CD4-positive, alpha-beta T cell treated with Interleukin-15 for 1 hour (primary cell): Measurements from ENCODE around the gene MYCBPAP.

Source experiments
- DNase-seq: peaks from one replicate; pipeline ENCODE4 v3.0.0-alpha.2; 2020

The MYCBPAP gene

DNA sequence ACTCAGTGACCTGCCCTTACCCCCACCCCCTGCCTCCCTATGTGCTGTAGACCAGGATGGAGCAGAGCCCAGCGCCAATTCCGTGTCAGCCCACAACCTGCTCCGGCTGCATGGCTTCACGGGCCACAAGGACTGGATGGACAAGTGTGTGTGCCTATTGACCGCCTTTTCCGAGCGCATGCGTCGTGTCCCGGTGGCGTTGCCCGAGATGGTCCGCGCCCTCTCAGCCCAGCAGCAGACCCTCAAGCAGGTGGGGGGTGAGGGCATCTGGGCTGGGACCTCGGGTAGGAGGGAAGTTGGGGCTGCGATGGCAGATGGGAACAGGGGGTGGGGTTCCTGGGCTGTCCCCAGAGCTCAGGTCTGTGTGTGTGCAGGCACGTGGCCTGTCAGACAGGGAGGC is 46.0 kb downstream of the MYCBPAP start:
- DNase-seq: no peak

DNA sequence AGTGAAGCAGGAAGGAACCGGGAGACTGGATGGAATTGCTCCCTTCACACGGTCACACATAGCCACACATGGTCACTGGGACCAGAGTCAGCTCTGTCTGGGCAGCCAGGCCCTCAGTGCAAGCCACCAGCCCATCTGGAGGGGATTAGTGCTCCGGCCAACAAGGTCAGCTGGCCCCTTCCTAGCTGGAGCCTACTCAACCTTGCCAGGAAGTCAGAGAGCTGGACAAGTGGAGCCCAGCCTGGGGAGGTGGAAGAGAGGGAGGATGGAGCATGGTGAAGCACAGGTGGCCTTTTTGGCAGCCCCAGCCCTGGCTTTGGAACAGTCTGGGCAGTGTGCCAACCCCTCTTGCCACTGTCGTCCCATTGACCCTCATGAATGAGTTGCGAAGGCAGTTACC is 48.6 kb downstream of the MYCBPAP start:
- no peak for DNase-seq

DNA sequence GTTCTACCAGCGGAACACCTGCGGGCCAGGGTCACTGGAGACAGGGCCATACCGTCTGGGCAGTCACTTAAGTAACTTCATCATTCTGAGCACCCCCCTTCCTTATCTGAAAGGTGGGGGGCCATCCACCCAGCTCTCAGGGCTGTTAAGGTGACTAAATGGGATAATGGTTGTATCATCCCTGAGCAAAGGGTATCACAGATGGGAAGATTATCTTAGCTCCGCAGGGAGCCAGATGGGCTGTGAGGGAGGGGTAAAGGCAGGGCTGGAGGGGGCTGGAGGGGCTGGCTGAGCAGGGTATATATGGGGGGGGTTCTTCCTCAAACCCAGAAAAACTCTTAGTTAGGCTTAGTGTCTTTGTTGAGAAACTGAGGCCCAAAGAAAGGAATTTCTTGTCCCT is 49.4 kb downstream of the MYCBPAP start:
- no peak for DNase-seq

DNA sequence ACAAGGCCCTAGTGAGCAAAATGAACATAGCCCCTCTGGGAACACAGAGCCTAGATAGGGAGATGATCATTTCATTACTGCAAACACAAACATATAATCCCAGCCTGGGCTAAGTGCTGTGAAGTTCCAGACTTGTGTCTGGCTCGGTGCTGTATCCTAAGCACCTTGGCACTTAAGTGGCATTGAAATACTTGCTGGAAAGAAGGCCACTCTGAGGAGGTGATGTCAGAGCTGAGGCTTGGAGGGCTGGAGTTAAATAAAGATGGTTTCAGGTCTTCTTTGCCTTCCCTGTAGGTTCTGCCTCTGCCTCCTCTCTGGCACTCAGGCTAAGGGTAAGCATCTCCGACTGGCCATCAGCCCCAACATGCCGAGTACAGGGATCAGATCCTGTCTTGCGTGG is 49.9 kb downstream of the MYCBPAP start:
- no peak for DNase-seq

DNA sequence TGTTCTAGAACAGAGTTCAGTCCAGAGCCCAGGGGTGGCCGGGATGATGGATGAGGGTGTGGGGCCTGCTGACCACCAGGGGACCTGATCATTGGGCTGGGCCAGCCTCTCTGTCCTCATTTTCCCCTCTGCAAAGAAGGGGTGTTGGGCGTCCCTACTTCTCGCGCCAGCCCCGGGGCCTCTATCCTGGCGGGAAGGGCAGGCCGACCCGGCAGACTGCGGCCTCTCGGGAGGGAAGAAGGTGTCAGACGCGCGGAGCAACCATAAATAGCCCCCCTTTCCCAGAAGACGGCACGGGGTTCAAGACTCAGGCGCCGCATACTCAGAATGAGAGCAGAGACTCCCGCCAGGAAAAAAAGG is 50.3 kb downstream of the MYCBPAP start:
- DNase-seq: no peak

DNA sequence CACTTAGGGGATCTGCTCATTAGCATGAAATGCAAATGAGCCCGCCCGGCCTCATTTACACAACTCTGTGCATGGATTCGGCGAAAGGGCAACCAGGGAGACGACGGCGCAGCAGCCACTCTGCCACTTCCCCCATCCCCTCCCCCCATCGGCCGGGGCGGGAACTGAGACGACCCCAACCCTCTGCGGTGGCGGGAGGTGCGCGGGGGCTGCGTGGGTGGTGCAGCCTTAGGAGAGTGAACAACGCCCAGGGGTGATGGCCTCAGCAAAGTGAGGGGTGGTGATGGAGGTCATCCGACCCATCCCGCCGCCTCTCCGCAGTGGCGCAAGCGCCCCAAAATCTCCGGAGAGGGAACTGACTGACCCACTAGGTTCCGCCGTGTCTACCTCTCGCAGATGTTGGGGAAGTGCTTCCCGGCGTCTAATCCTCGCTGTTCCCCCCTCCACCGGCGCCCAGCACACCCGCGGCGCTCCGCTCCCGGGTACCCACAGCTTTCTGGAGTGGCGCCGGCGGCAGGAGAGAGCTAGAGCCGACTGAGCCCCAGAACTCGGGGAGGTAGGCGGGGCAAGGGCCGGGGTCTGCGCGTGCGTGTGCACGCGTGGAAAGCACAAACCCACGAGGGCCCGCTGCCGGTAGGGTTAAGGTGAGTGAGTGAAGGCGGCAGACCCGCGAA is 50.8 kb downstream of the MYCBPAP start:
- DNase-seq: no peak

DNA sequence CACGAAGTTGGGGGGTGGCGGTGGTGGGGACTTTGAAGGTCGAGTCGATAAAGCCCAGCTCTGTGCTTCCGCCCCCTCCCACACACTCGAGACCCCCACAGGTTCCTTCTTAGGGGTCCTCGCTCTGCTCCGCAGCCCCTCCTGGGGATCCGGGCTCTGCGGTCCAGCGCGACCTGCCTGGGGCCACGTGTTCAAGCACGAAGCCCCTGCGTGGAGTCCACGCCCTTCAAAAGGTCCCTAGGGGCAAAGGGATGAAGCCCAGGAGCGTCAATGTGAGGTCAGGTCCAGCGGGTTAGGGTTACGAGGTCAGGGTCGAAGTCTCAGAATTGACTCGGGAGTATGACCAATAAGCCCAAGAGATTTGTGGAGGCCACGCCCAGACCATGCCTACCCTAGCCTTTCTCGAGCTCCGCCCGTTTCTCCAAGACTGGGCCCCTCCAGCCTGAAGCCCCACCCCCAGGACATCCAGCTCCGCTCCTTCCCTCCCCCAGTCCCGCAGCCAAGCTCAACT is 51.5 kb downstream of the MYCBPAP start:
- DNase-seq: peak; percentile 38

DNA sequence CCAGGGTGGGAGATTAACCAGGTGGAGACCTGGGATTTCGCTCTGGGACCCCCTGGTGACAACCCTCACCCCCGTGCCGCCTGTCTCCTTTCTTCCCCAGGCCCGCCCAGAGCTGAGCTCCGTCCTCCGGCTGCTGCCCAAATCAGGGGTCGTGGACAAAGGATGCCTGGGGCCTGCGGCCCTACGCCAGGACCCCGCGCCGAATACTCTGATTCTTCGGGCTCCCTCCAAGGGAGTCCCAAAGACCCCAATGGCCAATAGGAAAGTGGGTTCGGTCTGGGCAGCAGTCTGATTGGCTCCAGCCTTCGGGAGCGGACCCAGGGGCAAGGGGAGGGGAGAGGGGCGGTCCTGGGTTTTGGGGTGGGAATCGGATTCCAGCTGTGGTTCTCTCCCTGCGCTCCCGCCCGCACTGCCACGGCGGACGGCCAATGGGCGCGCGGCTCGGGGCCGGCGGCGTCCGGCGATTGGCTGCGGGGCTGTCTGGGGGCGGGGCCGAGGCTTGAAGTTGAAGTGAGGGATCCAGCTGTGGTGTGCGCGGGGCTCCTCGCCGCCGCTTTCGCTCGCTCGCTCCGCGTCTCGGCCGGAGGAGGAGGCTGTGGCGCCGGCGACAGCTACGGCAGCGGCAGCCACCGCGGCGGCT is 52.1 kb downstream of the MYCBPAP start, which contains the start of gene CACNA1G:
TSS of gene CACNA1G (plus strand) at position 531 of the 640 bp plus-strand sequence. CDS start 745 bp downstream, outside the sequence.
- DNase-seq: peak; percentile 87

DNA sequence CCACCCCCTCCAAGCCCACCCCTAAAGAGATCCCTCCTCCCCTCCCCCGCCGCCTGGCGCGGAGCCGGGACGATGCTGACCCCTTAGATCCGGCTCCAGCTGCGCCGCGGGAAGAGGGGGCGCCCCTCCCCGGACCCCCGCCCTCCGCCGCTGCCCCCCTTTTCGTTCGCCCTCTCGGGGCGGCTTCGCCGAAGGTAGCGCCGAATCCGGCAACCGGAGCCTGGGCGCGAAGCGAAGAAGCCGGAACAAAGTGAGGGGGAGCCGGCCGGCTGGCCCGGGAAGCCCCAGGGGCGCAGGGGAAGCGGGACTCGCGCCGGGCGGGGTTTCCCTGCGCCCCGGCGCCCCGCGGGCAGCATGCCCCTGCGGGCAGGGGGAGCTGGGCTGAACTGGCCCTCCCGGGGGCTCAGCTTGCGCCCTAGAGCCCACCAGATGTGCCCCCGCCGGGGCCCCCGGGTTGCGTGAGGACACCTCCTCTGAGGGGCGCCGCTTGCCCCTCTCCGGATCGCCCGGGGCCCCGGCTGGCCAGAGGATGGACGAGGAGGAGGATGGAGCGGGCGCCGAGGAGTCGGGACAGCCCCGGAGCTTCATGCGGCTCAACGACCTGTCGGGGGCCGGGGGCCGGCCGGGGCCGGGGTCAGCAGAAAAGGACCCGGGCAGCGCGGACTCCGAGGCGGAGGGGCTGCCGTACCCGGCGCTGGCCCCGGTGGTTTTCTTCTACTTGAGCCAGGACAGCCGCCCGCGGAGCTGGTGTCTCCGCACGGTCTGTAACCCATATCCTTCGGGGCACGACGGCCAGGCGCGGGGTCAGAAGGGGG is 52.9 kb downstream of the MYCBPAP start:
- DNase-seq: no peak

DNA sequence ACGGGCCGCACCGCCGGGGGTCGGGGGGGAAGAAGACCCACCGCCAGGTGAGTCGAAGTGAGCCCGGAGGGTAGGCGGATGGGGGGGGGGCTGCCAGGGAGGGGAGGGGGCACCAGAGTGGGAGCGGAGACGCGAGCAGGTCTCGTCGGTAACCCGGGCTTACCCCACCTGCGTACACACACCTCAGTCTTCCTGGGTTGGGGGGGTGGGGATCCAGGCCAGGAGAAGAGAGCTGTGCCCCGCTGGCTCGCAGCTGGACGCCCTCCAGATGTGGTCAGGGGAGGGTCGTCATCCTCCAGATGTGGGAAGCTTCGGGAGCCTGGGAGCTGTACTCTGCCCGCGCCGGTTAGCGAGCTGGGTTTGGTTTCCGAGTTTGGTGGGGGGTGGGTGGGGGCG is 53.5 kb downstream of the MYCBPAP start:
- DNase-seq: no peak

DNA sequence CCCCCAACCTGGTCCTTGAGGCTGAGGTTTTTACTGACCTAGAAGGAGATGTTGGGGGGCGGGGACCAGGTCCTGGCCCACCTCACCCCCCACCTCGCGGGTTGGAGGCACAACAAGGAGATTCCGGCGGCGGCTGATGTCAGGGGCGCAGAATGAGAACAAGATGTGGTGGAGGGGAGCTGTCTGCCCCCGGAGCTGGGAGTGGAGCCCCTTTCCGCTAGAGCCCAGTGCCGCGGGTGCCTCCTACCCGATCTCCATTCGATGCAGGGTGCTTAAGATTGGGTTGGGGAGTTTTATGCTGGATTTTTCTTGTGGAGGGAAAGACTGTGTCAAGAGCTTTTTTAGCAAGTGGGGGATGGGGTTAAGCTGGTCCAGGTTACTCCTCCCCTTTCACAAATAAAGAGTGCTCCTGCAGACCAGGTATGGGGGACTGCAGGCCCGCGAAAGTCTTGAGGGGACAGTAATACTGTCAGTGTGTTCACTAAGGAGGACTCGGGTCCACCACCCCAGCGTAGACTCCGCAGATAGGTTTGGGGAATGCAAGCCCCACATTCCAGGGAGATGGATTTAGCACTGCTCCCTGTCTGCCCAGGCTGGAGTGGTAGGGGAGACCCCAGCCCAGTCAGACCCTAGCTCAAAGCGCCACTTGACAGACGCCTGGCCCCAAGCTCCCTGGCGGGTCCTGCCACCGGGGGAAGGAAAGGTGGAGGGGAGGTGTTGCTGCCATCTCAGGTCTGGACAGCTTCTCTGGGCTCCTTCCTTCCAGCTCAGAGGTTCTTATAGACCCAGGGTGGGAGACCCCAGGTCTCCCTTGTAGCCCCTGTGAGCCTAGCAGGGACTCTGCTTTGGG is 54.2 kb downstream of the MYCBPAP start:
- no peak for DNase-seq

DNA sequence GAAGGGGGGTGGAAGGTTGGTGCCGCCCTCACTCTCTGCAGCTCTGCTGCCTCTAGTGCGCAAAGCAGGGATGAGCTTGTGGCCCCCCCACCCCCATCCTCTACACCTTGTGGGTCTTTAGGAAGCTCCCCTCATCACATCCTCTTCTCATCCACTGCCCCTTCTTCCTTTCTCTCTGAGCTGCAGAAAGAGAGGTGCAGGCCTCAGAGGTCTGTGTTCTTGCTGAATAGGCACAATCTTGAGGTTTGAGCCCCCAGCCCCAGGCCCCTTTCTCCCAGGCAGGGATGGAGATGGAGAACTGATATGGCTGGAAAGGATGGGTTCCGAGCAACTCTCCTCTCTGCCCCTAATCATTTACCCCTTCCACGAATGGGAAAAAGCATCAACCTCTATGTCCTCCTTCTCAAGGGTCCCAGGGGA is 54.9 kb downstream of the MYCBPAP start:
- no peak for DNase-seq

DNA sequence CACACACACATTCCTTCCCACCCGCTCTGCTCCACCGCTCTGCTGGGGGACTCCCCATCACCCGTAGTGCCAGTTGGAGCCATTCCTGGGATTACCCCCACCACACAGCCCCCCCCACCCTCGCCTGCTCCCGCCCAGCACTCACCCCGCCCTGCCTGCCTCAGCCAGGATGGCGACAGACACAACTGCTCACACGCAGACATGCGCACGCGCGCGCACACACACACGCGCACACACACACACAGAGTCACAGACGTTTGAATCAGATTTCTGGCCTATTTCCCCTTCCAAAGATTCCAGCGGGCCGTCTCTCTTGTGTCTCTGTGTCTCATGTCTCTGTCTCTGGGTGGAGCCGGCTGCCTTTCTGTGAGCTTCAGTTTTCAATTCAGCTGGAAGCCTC is 56.7 kb downstream of the MYCBPAP start:
- no peak for DNase-seq

DNA sequence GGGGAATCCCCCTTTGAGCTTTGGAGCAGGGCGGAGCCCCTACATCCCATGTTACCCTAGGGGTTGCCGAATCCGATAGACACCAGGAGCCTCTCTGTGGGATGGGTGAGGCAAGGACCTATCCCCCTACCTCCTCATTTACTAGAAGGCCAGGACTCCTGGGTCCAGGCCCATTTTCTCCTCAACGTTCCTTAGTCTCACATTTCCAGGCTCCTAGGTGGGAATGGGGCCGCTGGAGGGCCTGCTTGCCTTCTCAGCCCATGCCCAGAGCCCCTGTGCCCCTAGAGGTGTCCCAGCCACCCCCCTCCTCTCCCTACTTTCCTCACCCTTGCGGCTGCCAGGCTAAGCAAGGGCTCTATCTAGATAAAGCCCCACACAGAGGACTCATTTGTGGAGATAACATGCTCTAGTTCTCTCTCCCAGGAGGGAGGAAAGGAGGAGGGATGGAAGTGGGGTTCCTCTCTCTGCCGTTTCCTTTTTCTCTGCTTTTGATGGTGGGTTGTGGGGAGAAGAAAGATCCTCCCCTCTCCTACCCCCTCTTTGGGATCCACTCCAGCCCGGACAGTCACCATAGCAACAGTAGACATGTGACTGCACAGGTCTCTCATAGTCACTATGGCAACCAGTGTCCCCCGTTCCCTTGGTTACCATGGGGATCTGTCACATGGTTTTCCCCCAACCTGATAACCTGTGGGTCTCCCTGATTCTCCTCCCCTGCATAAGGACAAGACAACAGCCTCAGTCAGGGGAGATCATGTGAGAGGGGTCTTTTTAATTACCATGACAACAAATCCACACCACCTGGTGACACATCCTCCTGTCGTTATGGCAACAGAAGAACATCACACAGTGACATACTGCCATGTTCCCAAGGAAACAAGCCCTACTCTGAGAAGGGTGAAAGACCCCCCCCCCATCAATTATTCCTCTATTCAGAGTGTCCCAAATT is 57.4 kb downstream of the MYCBPAP start:
- DNase-seq: peak; percentile 45

DNA sequence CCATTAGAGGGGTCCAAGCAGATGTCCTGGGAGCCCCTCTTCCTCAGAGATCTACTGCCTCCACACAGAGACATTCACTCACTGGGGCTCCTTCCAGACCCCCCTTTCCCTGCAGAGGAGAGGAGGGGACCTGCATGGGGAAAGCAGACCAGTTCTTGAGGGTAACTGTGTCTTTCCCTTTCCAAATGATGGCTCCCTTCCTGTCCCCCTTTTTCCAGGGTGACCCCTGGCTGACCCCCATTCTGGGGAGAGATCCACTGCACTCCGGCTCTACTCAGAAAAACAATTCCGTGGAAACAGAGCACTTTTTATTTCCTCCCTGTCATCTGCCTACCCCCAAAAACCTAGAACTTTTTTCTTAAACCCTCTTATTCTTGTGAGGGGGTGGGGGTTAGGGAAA is 58.6 kb downstream of the MYCBPAP start:
- no peak for DNase-seq

DNA sequence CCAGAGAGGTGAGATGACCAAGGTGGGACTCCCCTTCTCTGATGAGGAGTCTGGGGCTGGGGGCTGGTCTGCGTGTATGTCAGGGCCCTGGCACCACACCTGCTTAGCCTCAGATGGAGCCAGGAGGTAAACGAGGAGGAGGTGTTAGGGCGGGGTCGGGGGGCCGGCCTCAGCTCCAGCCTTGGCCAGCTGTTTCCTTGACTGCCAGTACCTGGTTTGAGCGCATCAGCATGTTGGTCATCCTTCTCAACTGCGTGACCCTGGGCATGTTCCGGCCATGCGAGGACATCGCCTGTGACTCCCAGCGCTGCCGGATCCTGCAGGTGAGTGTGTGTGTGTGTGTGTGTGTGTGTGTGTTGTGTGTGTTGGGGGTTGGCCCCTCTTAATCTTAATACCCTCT is 60.4 kb downstream of the MYCBPAP start:
- DNase-seq: no peak

DNA sequence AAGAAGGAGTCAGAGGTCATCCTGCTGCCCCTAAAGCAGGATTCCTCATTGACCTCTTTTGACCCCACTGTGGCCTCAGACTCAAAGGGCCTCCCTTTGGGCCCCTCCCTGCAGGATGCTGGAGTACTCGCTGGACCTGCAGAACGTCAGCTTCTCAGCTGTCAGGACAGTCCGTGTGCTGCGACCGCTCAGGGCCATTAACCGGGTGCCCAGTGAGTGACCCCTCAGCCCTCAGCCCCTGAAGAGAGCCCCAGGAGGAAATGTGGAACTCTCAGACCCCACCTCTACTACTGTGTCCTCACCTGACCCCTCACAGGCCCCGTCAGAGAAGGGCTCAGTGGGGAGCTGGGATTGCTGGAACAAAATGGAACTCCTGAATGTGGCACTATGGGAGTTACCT is 61.4 kb downstream of the MYCBPAP start:
- DNase-seq: no peak

DNA sequence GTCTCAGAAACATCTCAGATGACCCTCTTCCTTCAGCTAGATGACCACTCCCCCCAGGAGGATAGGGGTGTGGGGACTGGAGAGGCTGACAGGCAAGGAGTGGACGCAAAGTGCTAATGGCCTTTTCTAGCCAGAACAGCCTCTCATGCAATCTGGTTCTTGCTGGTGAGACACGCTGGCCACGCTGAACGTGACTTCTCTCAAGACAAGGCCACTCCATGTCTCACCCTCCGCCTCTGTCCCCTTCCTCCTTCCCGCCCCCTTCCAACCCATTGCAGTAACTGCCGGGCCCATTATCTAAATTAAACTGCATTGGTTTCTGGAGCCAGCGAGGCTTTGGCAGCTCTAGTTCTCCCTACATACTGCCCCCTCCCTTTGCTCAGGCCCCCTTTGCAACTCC is 61.8 kb downstream of the MYCBPAP start:
- DNase-seq: no peak

DNA sequence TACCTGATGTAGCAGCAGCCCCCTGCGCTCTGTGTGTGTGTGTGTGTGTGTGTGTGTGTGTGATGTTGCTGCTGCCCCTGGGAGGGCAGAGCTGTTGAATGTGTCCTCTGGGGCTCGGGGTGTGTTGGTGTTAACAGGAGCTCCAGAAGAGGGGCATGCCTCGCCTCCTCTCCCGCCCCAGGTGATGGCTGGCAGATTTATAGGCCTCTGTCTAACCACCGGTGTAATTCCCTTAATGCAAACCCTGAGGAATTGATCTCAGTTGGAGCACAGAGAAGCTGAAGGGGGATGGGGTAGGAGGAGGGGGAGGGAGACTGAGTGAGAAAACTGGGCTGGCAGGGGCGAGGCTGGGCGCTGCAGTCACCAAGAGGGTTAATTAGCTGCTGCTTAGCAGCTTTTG is 62.3 kb downstream of the MYCBPAP start:
- DNase-seq: no peak

DNA sequence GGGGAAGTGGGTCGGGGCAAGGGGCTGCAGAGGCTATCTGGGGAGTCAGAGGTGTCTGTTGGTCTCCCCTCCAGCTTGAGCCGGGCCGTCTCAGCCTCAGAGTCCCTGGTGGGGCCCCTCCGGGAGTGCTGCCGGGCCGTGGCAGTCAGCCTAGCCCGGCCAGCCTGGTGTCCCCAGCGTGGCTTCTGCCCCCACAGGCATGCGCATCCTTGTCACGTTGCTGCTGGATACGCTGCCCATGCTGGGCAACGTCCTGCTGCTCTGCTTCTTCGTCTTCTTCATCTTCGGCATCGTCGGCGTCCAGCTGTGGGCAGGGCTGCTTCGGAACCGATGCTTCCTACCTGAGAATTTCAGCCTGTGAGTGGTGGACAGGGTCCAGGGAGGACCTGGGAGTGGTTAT is 63.4 kb downstream of the MYCBPAP start:
- no peak for DNase-seq

DNA sequence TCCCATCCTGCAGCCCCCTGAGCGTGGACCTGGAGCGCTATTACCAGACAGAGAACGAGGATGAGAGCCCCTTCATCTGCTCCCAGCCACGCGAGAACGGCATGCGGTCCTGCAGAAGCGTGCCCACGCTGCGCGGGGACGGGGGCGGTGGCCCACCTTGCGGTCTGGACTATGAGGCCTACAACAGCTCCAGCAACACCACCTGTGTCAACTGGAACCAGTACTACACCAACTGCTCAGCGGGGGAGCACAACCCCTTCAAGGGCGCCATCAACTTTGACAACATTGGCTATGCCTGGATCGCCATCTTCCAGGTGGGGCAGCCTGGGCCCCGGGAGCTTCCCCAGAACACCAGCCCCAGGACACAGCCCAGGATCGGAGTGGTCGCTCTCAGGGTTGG is 64.3 kb downstream of the MYCBPAP start:
- DNase-seq: no peak
